Measurements from ENCODE around the gene AASDH. TPM values are rescaled to one million over a fixed set of nuclear protein-coding genes. Genes with fewer than 3 reads are reported as not detected.

AASDH gene
- total and polyA plus RNA-seq, 2 of the 13 experiments (the other 11 are each of a cell fraction or from before 2014, with no cell fraction given) = 12.6 to 14.1 TPM

DNA sequence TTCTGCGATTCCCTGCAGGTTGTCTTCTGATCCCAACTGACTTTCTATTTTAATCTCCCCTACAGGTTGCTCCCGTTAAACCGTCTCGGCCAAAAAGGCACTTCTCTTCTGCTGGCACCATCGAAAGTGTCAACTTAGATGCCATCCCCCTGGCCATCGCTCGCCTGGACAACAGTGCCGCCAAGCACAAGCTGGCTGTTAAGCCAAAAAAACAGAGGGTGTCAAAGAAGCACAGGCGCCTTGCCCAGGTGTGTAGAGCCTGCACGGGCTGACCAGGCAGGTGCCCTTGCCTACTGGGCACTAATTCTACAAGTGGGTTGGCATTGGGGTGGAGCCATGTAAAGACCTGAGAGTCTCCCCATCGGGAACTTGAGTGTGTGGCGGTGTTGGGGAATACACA lies 74.2 kb downstream of the AASDH start (continued):
- TF ChIP-seq HMGXB4 (CRISPR knock-in tag; IDR thresholded peaks at IDR 0.05; ENCODE audit: borderline replicate concordance in 1 of 2, low read depth in 1 of 2) (no peak), SNRNP70 (IDR thresholded peaks at IDR 0.05; ENCODE audit: low read depth, low read length) (no peak), ZNF7 (CRISPR knock-in tag; IDR thresholded peaks at IDR 0.05) (no peak), ZBTB26 (CRISPR knock-in tag; IDR thresholded peaks at IDR 0.05; ENCODE audit: borderline replicate concordance) (no peak)
- TF ChIP-seq, protein P1, sequence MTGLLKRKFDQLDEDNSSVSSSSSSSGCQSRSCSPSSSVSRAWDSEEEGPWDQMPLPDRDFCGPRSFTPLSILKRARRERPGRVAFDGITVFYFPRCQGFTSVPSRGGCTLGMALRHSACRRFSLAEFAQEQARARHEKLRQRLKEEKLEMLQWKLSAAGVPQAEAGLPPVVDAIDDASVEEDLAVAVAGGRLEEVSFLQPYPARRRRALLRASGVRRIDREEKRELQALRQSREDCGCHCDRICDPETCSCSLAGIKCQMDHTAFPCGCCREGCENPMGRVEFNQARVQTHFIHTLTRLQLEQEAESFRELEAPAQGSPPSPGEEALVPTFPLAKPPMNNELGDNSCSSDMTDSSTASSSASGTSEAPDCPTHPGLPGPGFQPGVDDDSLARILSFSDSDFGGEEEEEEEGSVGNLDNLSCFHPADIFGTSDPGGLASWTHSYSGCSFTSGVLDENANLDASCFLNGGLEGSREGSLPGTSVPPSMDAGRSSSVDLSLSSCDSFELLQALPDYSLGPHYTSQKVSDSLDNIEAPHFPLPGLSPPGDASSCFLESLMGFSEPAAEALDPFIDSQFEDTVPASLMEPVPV (CRISPR knock-in tag; IDR thresholded peaks at IDR 0.05) = no peak

- H3K4me2 ChIP-seq (ENCODE audit: low read depth, low read length) = no peak overlapping the region
- H3K4me3 ChIP-seq (replicated peaks in 1 of 3; ENCODE audit: insufficient read depth in 1 of 3, low read depth in 2 of 3, low read length in 3 of 3) = no peak overlapping the region
- 84% methylated on average over 6 of the region's 7 CpGs for WGBS (ENCODE audit: low lambda C conversion rate)
- intact Hi-C loops (cut with micrococcal nuclease; ENCODE audit: unreplicated experiment) = no loop called here
- CTCF ChIA-PET (ENCODE audit: low intra/inter-chr PET ratio, low total read pairs) = no interaction called here
- no peak overlapping the region for H3K27ac ChIP-seq (ENCODE audit: extremely low read length, insufficient read depth, low read length)
- BruUV-seq (replicated peaks) = no TSS peak
- H4K20me1 ChIP-seq (ENCODE audit: insufficient read depth, low read length) = no peaks in the 10 kb centered on the region
- no peaks in the 10 kb centered on the region for H3K9me3 ChIP-seq (ENCODE audit: low read length)
- POLR2A ChIA-PET = no interaction called here
- DNase-seq (ENCODE audit: low spot score) (no peak), FAIRE-seq (no peak), ATAC-seq (no peak)
- no peak overlapping the region for H2AFZ ChIP-seq (ENCODE audit: low read length)
- peaks cover 13% of the 10 kb centered on the region for H3K4me1 ChIP-seq (ENCODE audit: insufficient read depth, low read length)
- in situ Hi-C loops (cut with HindIII; ENCODE audit: extremely low pct_ligation_motif_present, low pct_unique_long_range_greater_than_20kb) = no loop called here
- no peak overlapping the region for H3K9ac ChIP-seq (ENCODE audit: insufficient read depth, low read depth, low read length)
- H3K27me3 ChIP-seq (ENCODE audit: control insufficient read depth in 1 of 2, insufficient read depth in 2 of 2, low read length in 2 of 2) = no peaks in the 10 kb centered on the region
- no peaks in the 10 kb centered on the region for H3K36me3 ChIP-seq (replicated peaks in 1 of 2; ENCODE audit: control insufficient read depth in 1 of 2, insufficient read depth in 2 of 2, low read length in 2 of 2)
- H3K79me2 ChIP-seq (ENCODE audit: insufficient read depth, low read length) = no peaks in the 10 kb centered on the region
- TF ChIP-seq JDP2 (CRISPR knock-in tag; IDR thresholded peaks at IDR 0.05; ENCODE audit: borderline replicate concordance) (no peak), NR1H2 (CRISPR knock-in tag; IDR thresholded peaks at IDR 0.05; ENCODE audit: borderline replicate concordance, low read depth) (no peak), RXRB (CRISPR knock-in tag; IDR thresholded peaks at IDR 0.05; ENCODE audit: borderline replicate concordance) (no peak), MED8 (CRISPR knock-in tag; IDR thresholded peaks at IDR 0.05; ENCODE audit: insufficient replicate concordance) (no peak), PTBP1 (IDR thresholded peaks at IDR 0.05; ENCODE audit: low read depth, low read length, poor library complexity, severe bottlenecking) (no peak)
- TF ChIP-seq, protein P2, sequence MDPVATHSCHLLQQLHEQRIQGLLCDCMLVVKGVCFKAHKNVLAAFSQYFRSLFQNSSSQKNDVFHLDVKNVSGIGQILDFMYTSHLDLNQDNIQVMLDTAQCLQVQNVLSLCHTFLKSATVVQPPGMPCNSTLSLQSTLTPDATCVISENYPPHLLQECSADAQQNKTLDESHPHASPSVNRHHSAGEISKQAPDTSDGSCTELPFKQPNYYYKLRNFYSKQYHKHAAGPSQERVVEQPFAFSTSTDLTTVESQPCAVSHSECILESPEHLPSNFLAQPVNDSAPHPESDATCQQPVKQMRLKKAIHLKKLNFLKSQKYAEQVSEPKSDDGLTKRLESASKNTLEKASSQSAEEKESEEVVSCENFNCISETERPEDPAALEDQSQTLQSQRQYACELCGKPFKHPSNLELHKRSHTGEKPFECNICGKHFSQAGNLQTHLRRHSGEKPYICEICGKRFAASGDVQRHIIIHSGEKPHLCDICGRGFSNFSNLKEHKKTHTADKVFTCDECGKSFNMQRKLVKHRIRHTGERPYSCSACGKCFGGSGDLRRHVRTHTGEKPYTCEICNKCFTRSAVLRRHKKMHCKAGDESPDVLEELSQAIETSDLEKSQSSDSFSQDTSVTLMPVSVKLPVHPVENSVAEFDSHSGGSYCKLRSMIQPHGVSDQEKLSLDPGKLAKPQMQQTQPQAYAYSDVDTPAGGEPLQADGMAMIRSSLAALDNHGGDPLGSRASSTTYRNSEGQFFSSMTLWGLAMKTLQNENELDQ (CRISPR knock-in tag; IDR thresholded peaks at IDR 0.05; ENCODE audit: borderline replicate concordance) = no peak
- TF ChIP-seq, protein P3, sequence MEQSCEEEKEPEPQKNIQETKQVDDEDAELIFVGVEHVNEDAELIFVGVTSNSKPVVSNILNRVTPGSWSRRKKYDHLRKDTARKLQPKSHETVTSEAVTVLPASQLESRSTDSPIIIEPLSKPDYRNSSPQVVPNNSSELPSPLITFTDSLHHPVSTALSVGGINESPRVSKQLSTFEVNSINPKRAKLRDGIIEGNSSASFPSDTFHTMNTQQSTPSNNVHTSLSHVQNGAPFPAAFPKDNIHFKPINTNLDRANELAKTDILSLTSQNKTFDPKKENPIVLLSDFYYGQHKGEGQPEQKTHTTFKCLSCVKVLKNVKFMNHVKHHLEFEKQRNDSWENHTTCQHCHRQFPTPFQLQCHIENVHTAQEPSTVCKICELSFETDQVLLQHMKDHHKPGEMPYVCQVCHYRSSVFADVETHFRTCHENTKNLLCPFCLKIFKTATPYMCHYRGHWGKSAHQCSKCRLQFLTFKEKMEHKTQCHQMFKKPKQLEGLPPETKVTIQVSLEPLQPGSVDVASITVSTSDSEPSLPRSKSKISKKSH (CRISPR knock-in tag; IDR thresholded peaks at IDR 0.05; ENCODE audit: borderline replicate concordance) = no peak
Observed at GRCh38 chr4:56311299-56311975, 75.9 kb downstream of the AASDH start.

Measured in HepG2 (cell line).